Endothelial cell (in vitro differentiated cells): ENCODE measurements around the gene ARHGEF19. TPM values are rescaled to one million over a fixed set of nuclear protein-coding genes. Genes with fewer than 3 reads are reported as not detected.

Experiments
- DNase-seq: peaks from one replicate; pipeline ENCODE4 v3.0.0; 2021; ENCODE audit warnings: low spot score
- H3K27ac Mint-ChIP-seq: one replicate; pipeline ENCODE4 v1.8.0; 2021; ENCODE audit warnings: mixed read lengths, inconsistent platforms; ENCODE audit not compliant: unreplicated experiment
- H3K27me3 Mint-ChIP-seq: one replicate; pipeline ENCODE4 v1.8.0; 2021; ENCODE audit warnings: mild to moderate bottlenecking, moderate library complexity, mixed read lengths, inconsistent platforms; ENCODE audit not compliant: unreplicated experiment
- H3K36me3 Mint-ChIP-seq: one replicate; pipeline ENCODE4 v1.8.0; 2021; ENCODE audit warnings: mild to moderate bottlenecking, low read depth, mixed read lengths, inconsistent platforms; ENCODE audit not compliant: unreplicated experiment
- H3K4me1 Mint-ChIP-seq: one replicate; pipeline ENCODE4 v1.8.0; 2021; ENCODE audit warnings: mild to moderate bottlenecking, mixed read lengths, inconsistent platforms; ENCODE audit not compliant: unreplicated experiment
- H3K4me3 Mint-ChIP-seq: one replicate; pipeline ENCODE4 v1.8.0; 2021; ENCODE audit warnings: mild to moderate bottlenecking, mixed read lengths, inconsistent platforms; ENCODE audit not compliant: unreplicated experiment
- H3K9me3 Mint-ChIP-seq: one replicate; pipeline ENCODE4 v1.8.0; 2021; ENCODE audit warnings: mixed read lengths, inconsistent platforms; ENCODE audit not compliant: unreplicated experiment
- CTCF ChIP-seq: fragments of 200-600 bp; sonication (generic); IDR thresholded peaks from one replicate; pipeline ENCODE4 v1.5.0; 2021; ENCODE audit warnings: antibody characterized with exemption; ENCODE audit not compliant: unreplicated experiment
- total RNA-seq: library from RNA; stranded (reverse); fragmentation: NEBNext Ultra II Directional; extraction: Animal tissue kit (Norgen Biotek cat#: 25700); gene quantifications from one replicate; pipeline ENCODE4 v1.2.1, GENCODE V29; 2021; ENCODE audit not compliant: unreplicated experiment

The ARHGEF19 gene
- total RNA-seq, 1 donor from 2014 or later: 14.0 TPM

GRCh38 chr1:16243936-16244649 lies 31.6 kb upstream of the ARHGEF19 start:
- Mint-ChIP-seq H3K36me3 (peaks cover 3% of the 10 kb centered on the region), H3K4me3 (no peak overlapping the region), H3K4me1 (peaks cover 22% of the 10 kb centered on the region), H3K27ac (peak overlapping the region; percentile 36), H3K27me3 (peaks cover 5% of the 10 kb centered on the region), H3K9me3 (no peaks in the 10 kb centered on the region)
- peak; percentile 87 for TF ChIP-seq CTCF
- DNase-seq: peak; percentile 80

GRCh38 chr1:16243215-16243610 lies 30.8 kb upstream of the ARHGEF19 start:
- Mint-ChIP-seq H3K9me3 (no peaks in the 10 kb centered on the region), H3K27ac (no peak overlapping the region), H3K4me3 (no peak overlapping the region), H3K4me1 (peaks cover 19% of the 10 kb centered on the region), H3K27me3 (peaks cover 5% of the 10 kb centered on the region), H3K36me3 (peaks cover 3% of the 10 kb centered on the region)
- no peak for TF ChIP-seq CTCF
- no peak for DNase-seq

GRCh38 chr1:16242556-16243214 lies 30.2 kb upstream of the ARHGEF19 start:
- H3K9me3 Mint-ChIP-seq: no peaks in the 10 kb centered on the region
- no peak for TF ChIP-seq CTCF
- H3K4me3 Mint-ChIP-seq: no peak overlapping the region
- H3K27me3 Mint-ChIP-seq: peaks cover 5% of the 10 kb centered on the region
- H3K4me1 Mint-ChIP-seq: peaks cover 15% of the 10 kb centered on the region
- H3K27ac Mint-ChIP-seq: no peak overlapping the region
- peaks cover 3% of the 10 kb centered on the region for H3K36me3 Mint-ChIP-seq
- DNase-seq: no peak

- no peak for TF ChIP-seq CTCF
- peaks cover 5% of the 10 kb centered on the region for H3K27me3 Mint-ChIP-seq
- no peaks in the 10 kb centered on the region for H3K36me3 Mint-ChIP-seq
- no peak overlapping the region for H3K27ac Mint-ChIP-seq
- H3K9me3 Mint-ChIP-seq: no peaks in the 10 kb centered on the region
- H3K4me1 Mint-ChIP-seq: peaks cover 11% of the 10 kb centered on the region
- H3K4me3 Mint-ChIP-seq: no peak overlapping the region
- no peak for DNase-seq
Measured at GRCh38 chr1:16241221-16241708, 28.8 kb upstream of the ARHGEF19 start.

- no peak for DNase-seq
- no peak overlapping the region for H3K27ac Mint-ChIP-seq
- H3K36me3 Mint-ChIP-seq: no peaks in the 10 kb centered on the region
- H3K9me3 Mint-ChIP-seq: no peaks in the 10 kb centered on the region
- H3K4me1 Mint-ChIP-seq: peaks cover 13% of the 10 kb centered on the region
- H3K4me3 Mint-ChIP-seq: no peak overlapping the region
- peaks cover 5% of the 10 kb centered on the region for H3K27me3 Mint-ChIP-seq
- TF ChIP-seq CTCF: no peak
Measured at GRCh38 chr1:16239972-16240491, 27.6 kb upstream of the ARHGEF19 start.
